ENCODE data around the gene NCKIPSD.

DNA sequence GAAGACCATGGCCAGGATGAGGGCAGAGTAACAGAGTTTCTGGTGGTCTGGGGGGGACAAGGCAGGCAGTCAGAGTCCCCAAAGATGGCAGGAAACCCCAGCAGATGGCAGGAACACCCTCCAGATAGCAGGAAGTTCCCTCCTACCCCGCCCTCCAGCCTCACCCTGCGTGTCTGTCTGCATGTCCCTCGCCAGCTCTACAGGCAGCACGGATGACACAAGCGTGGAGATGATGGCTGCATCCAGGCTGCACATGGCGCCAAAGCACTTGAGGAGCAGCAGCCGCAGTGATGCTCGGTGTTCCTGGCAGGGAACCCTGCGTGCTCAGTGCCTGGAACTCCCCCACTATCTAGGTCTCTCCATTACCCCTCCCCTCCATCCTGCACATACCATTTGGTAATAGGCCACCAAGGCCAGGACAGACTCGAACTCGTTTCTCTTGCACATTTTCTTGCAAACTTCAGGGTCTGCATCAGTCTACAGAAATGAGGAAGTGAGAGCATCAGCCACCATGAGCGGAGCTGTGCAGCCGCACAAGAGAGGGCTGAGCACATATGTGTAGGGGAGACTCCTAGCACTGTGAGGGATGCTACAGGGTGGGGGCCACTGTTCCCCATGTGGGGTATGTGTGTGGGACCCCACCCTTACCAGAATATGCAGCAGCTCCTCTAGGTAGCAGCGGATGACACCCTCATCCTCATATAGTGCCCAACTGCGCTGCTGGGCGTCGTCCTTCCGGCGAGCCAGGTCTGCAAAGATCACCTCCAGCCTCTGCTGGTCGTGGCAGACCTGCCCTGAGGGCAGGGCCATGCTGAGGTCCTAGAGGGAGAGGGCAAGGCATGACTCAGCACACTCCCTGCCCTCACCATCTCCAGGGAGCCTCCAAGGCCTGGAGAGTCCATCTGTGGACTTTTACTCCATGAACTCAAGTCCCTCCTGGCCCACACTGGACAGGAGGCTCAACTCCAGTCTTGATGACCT is 6.0 kb downstream of the NCKIPSD start:
- TF ChIP-seq, protein P1, sequence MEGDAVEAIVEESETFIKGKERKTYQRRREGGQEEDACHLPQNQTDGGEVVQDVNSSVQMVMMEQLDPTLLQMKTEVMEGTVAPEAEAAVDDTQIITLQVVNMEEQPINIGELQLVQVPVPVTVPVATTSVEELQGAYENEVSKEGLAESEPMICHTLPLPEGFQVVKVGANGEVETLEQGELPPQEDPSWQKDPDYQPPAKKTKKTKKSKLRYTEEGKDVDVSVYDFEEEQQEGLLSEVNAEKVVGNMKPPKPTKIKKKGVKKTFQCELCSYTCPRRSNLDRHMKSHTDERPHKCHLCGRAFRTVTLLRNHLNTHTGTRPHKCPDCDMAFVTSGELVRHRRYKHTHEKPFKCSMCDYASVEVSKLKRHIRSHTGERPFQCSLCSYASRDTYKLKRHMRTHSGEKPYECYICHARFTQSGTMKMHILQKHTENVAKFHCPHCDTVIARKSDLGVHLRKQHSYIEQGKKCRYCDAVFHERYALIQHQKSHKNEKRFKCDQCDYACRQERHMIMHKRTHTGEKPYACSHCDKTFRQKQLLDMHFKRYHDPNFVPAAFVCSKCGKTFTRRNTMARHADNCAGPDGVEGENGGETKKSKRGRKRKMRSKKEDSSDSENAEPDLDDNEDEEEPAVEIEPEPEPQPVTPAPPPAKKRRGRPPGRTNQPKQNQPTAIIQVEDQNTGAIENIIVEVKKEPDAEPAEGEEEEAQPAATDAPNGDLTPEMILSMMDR (IDR thresholded peaks at IDR 0.05 in 2 of 3, conservative IDR thresholded peaks at IDR 0.05 in 1 of 3; ENCODE audit: borderline replicate concordance in 1 of 3, insufficient read depth in 1 of 3, low read depth in 2 of 3, low read length in 2 of 3): no peak
- TF ChIP-seq RAD21 (IDR thresholded peaks at IDR 0.05; ENCODE audit: low read depth): no peak
- TF ChIP-seq EGR1 (IDR thresholded peaks at IDR 0.05; ENCODE audit: low read depth): no peak
- TF ChIP-seq, protein P2, sequence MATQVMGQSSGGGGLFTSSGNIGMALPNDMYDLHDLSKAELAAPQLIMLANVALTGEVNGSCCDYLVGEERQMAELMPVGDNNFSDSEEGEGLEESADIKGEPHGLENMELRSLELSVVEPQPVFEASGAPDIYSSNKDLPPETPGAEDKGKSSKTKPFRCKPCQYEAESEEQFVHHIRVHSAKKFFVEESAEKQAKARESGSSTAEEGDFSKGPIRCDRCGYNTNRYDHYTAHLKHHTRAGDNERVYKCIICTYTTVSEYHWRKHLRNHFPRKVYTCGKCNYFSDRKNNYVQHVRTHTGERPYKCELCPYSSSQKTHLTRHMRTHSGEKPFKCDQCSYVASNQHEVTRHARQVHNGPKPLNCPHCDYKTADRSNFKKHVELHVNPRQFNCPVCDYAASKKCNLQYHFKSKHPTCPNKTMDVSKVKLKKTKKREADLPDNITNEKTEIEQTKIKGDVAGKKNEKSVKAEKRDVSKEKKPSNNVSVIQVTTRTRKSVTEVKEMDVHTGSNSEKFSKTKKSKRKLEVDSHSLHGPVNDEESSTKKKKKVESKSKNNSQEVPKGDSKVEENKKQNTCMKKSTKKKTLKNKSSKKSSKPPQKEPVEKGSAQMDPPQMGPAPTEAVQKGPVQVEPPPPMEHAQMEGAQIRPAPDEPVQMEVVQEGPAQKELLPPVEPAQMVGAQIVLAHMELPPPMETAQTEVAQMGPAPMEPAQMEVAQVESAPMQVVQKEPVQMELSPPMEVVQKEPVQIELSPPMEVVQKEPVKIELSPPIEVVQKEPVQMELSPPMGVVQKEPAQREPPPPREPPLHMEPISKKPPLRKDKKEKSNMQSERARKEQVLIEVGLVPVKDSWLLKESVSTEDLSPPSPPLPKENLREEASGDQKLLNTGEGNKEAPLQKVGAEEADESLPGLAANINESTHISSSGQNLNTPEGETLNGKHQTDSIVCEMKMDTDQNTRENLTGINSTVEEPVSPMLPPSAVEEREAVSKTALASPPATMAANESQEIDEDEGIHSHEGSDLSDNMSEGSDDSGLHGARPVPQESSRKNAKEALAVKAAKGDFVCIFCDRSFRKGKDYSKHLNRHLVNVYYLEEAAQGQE (IDR thresholded peaks at IDR 0.05; ENCODE audit: low read depth): no peak
- no peak for TF ChIP-seq CBX3 (IDR thresholded peaks at IDR 0.05; ENCODE audit: low read depth)
- TF ChIP-seq CEBPB (IDR thresholded peaks at IDR 0.05; ENCODE audit: low read depth): no peak
- no peak for TF ChIP-seq POLR2AphosphoS5 (IDR thresholded peaks at IDR 0.05; ENCODE audit: low read depth, low read length)
- TF ChIP-seq POLR2A (IDR thresholded peaks at IDR 0.05; ENCODE audit: borderline replicate concordance, extremely low read depth, insufficient read depth, insufficient read length): no peak
- no peak for TF ChIP-seq EZH2 (IDR thresholded peaks at IDR 0.05)
- TF ChIP-seq EZH2phosphoT487 (IDR thresholded peaks at IDR 0.05; ENCODE audit: borderline replicate concordance): no peak
